GM12801 (cell line): ENCODE results near the gene EMC6.

Experiments used
- CTCF ChIP-seq: IDR thresholded peaks from one replicate; pipeline ENCODE4 v1.5.1; 2011; ENCODE audit warnings: control low read depth; ENCODE audit not compliant: insufficient read length; ENCODE audit errors: extremely low read depth

Gene EMC6

DNA sequence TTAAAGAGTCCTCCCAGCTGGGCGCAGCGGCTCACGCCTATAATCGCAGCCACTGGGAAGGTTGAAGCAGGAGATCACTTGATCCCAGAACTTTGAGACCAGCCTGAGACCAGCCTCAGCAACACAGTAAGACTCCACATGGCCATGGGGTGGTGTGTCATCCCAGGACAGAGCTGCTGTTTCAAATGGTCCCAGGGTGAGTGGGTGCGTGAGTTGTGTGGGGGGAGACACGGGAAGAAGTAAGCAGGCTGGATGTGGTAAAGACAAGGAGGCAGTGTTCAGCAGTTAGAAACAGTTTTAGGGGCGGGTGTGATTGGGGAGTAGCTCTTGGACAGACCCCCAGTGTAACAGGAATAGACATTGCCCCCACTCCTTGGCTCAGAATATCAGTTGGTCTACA, 36.3 kb upstream of the EMC6 start:
- no peak for TF ChIP-seq CTCF

DNA sequence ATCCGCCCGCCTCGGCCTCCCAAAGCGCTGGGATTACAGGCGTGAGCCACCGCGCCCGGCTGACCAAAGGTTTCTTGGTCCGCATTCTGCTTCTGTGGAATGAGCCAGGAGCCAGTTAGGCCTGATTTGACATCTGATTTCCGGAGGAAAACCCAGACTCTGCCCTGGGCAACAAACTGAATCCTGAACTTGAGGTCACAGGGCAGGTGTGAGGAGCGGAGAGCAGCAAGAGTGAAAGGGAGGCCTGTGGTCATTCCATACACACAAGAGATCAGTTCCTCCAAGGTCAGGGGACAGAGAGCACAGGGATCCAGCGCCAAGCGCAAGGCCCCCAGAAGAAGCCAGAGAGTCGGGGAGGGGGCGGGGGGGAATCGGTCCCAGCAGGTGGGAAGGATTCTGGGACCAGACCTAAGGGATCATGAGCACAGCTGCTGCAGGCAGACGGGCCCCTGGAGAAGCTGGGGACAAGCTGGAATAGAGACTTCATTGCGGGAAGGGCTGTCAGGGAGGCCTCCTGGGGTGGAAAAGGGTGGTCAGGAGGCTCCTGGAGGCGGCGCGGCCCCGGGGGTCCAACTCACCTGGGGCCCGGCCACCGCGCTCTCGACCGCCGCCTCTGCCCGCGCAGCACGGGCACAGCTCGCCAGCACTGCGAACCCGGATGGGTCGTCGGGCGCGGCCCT, 33.0 kb upstream of the EMC6 start:
- no peak for TF ChIP-seq CTCF

DNA sequence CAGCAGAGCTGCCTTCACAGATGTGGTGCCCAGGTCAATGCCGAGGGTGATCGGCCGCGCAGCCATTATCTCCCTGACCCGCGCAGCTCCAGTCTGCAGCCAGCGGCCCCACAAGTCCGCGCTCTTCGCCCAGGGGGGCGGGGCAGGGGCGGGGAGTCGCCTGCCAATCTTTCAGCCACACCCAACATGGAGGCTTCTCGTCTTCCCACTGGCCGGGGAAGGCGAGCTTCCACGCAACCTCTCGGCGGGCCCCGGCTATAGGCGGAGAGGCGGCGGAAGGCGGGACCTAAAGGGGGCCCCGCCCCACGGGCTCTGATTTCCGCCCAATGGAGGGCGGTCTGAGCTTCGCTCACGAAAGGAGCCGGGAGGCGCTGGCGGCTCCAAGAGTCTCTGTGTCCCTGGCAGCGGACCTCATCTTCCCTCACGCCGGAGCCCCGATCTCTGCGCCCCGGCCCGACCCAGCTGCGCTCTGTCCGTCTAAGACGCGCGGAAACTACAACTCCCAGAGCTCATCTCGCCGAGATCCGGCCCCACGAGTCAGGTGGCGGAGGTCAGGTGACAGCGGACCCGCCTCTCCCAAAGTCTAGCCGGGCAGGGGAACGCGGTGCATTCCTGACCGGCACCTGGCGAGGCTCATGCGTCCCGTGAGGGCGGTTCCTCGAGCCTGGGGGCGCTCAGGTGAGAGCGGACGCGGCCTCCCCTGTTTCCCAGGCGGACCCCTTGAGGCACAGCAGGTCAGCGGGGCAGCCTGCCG, 32.3 kb upstream of the EMC6 start, which contains the start of the genes CTNS and SHPK:
CTNS (plus strand) TSS at position 607 of the 754 bp plus-strand sequence. CDS start 3,447 bp downstream, outside the sequence.
SHPK (minus strand) TSS at position 97 of the 754 bp plus-strand sequence; CDS start at position 66, 31 bp downstream.
- no peak for TF ChIP-seq CTCF

DNA sequence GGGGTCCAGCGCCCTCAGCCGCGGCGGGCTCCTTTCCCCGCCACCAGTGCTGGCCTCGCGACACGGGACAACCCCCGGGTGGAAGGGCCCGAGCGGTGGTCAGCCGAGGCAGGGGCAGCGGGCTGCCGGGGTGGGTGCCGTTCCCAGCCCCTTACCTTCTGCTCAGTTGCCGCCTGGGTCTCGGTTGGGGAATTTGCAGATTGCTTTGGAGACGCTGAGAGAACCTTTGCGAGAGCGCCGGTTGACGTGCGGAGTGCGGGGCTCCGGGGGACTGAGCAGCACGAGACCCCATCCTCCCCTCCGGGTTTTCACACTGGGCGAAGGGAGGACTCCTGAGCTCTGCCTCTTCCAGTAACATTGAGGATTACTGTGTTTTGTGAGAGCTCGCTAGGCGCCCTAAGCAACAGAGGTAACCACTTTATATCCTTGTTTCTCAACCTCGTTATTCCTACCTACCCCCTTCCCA, 31.7 kb upstream of the EMC6 start:
- TF ChIP-seq CTCF, result no peak

- no peak for TF ChIP-seq CTCF
Observed at GRCh38 chr17:3639981-3640596, 28.5 kb upstream of the EMC6 start.

- no peak for TF ChIP-seq CTCF
Observed at GRCh38 chr17:3641014-3641413, 27.6 kb upstream of the EMC6 start.

GRCh38 chr17:3641717-3642486, 26.7 kb upstream of the EMC6 start:
- TF ChIP-seq CTCF, result no peak
